Breast epithelium (tissue), 4 donors: ENCODE data around the gene LRP2. TPM values are rescaled to one million over a fixed set of nuclear protein-coding genes. Genes with fewer than 3 reads are reported as not detected.
"Not testable (repeated sequence)": the region's sequence is repeated elsewhere in the genome, so short reads cannot be mapped to it uniquely, and the experiment has no call there.

Source experiments
- DNase-seq, 2 donors: peaks; one replicate each; pipeline ENCODE4 v3.0.0-alpha.2; 2019; ENCODE audit warnings: low spot score in 2 of 2
- H3K27ac ChIP-seq, 2 donors: fragments of 200-600 bp; sonication (generic) in 1 of 2; one replicate each; pipeline ENCODE4 v1.5.1; 2016 to 2019; ENCODE audit warnings: mild to moderate bottlenecking in 1 of 2
- H3K27me3 ChIP-seq, 2 donors: fragments of 200-600 bp; sonication (generic) in 1 of 2; one replicate each; pipeline versions ENCODE4 v1.5.1 to v1.6.0; 2017 to 2019; ENCODE audit warnings: control low read depth in 1 of 2, mild to moderate bottlenecking in 1 of 2
- H3K36me3 ChIP-seq: fragments of 200-600 bp; one replicate; pipeline ENCODE4 v1.5.1; 2019
- H3K4me1 ChIP-seq, 2 donors: fragments of 200-600 bp; sonication (generic); one replicate each; pipeline ENCODE4 v1.5.1; 2016 to 2019; ENCODE audit warnings: control low read depth in 1 of 2
- H3K4me3 ChIP-seq, 3 donors: fragments of 200-600 bp; sonication (generic); 1 replicate in 2 of 3; 2 replicates in 1 of 3; pipeline ENCODE4 v1.5.1; 2016 to 2019; ENCODE audit warnings: mild to moderate bottlenecking in 3 of 3, moderate library complexity in 2 of 3
- H3K9me3 ChIP-seq, 2 donors: fragments of 200-600 bp; sonication (generic) in 1 of 2; one replicate each; pipeline ENCODE4 v1.5.1; 2016 to 2019; ENCODE audit warnings: control low read depth in 1 of 2
- POLR2A ChIP-seq: fragments of 450-650 bp; IDR thresholded peaks from one replicate; pipeline ENCODE4 v1.6.1; 2016; ENCODE audit warnings: antibody characterized with exemption, mild to moderate bottlenecking, moderate library complexity
- POLR2AphosphoS5 ChIP-seq, 3 donors: sonication (generic); formaldehyde crosslinking; IDR thresholded peaks; one replicate each; pipeline ENCODE4 v1.6.1; 2017; ENCODE audit warnings: antibody characterized with exemption in 3 of 3
- intact Hi-C: fragments of 100-400 bp; cut with DNase I; formaldehyde crosslinking; loops from one replicate; pipeline ENCODE4 v1.15.1; 2023; ENCODE audit warnings: low total_unique reads
- total RNA-seq, 3 donors: library from RNA; depleted of rRNA; stranded (reverse); fragments of >200 nt; gene quantifications; one replicate each; pipeline ENCODE4 v1.1.0, GENCODE V29; 2016
- TF ChIP-seq, protein P1 (sequence below), 3 donors: fragments of 450-650 bp; IDR thresholded peaks; one replicate each; pipeline ENCODE4 v1.5.1; 2016 to 2017; ENCODE audit warnings: antibody characterized with exemption in 3 of 3, mild to moderate bottlenecking in 3 of 3, moderate library complexity in 3 of 3

The LRP2 gene
- total RNA-seq, 3 donors from 2014 or later, result under 0.01 to 60.4 (median 19.7) TPM

DNA sequence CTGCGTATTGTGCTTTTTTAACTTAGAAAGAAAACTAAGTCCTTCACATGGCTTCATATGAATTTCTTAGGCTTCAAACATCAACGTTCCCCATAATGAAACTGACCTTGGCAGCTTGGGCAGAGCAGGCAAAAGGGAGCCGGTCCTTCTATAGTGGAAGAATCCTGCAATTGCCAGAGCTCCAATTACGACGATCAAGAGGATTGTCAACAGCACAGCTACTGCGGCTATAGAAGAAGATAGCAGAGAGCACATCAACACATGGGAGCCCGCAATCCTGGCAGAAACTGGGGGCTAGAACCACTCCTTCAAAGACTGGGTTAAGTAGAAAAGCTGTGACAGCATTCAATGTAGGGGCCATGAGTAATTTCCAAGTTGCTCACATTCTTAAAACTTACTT lies 223.2 kb downstream of the LRP2 start:
- H3K36me3 ChIP-seq, result no peaks in the 10 kb centered on the region
- H3K27ac ChIP-seq, result no peak overlapping the region
- intact Hi-C loops, result no loop called here
- no peak for DNase-seq
- no peaks in the 10 kb centered on the region for H3K9me3 ChIP-seq
- H3K4me1 ChIP-seq, result no peaks in the 10 kb centered on the region
- no peaks in the 10 kb centered on the region for H3K27me3 ChIP-seq
- TF ChIP-seq POLR2A, result no peak
- TF ChIP-seq POLR2AphosphoS5 (IDR thresholded peaks at IDR 0.05), result no peak
- TF ChIP-seq, protein P1, sequence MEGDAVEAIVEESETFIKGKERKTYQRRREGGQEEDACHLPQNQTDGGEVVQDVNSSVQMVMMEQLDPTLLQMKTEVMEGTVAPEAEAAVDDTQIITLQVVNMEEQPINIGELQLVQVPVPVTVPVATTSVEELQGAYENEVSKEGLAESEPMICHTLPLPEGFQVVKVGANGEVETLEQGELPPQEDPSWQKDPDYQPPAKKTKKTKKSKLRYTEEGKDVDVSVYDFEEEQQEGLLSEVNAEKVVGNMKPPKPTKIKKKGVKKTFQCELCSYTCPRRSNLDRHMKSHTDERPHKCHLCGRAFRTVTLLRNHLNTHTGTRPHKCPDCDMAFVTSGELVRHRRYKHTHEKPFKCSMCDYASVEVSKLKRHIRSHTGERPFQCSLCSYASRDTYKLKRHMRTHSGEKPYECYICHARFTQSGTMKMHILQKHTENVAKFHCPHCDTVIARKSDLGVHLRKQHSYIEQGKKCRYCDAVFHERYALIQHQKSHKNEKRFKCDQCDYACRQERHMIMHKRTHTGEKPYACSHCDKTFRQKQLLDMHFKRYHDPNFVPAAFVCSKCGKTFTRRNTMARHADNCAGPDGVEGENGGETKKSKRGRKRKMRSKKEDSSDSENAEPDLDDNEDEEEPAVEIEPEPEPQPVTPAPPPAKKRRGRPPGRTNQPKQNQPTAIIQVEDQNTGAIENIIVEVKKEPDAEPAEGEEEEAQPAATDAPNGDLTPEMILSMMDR (IDR thresholded peaks at IDR 0.05), result no peak
- H3K4me3 ChIP-seq, result no peak overlapping the region

DNA sequence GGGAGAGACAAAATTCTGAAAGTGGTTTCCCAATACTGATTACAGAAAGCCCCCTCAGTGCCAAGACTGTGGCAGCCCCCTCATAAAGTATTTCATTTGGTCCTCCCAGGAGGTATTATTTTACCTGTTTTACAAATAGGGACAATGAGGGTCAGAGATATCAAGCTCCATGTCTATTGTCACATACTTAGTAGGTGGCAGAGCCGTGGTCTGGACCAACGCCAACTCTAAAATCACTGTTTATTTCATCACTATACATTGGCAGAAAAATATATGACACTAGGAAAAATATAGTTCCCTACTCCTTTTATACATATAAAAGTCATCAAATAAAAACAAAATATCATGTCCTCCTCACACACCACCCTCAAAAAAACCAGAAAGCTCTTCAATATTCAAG lies 224.4 kb downstream of the LRP2 start:
- no peak for TF ChIP-seq POLR2AphosphoS5 (IDR thresholded peaks at IDR 0.05)
- Histone ChIP-seq H3K27ac (no peak overlapping the region), H3K27me3 (no peaks in the 10 kb centered on the region), H3K4me1 (no peaks in the 10 kb centered on the region), H3K9me3 (no peaks in the 10 kb centered on the region), H3K36me3 (no peaks in the 10 kb centered on the region), H3K4me3 (no peak overlapping the region)
- intact Hi-C loops, result no loop called here
- DNase-seq, result no peak

- Histone ChIP-seq H3K9me3 (no peaks in the 10 kb centered on the region), H3K4me1 (no peaks in the 10 kb centered on the region), H3K27ac (no peak overlapping the region), H3K27me3 (no peaks in the 10 kb centered on the region), H3K4me3 (no peak overlapping the region), H3K36me3 (no peaks in the 10 kb centered on the region)
- DNase-seq, result no peak
- TF ChIP-seq POLR2A, result no peak
- no peak for TF ChIP-seq POLR2AphosphoS5 (IDR thresholded peaks at IDR 0.05)
- TF ChIP-seq, protein P1 (IDR thresholded peaks at IDR 0.05), result no peak
- intact Hi-C loops, result no loop called here
Observed at GRCh38 chr2:169136885-169137534, 225.3 kb downstream of the LRP2 start.

GRCh38 chr2:169136428-169136827 lies 225.9 kb downstream of the LRP2 start:
- H3K4me3 ChIP-seq, H3K36me3 ChIP-seq, H3K27me3 ChIP-seq, H3K27ac ChIP-seq, DNase-seq, H3K4me1 ChIP-seq, intact Hi-C loops, H3K9me3 ChIP-seq: not testable (repeated sequence)

DNA sequence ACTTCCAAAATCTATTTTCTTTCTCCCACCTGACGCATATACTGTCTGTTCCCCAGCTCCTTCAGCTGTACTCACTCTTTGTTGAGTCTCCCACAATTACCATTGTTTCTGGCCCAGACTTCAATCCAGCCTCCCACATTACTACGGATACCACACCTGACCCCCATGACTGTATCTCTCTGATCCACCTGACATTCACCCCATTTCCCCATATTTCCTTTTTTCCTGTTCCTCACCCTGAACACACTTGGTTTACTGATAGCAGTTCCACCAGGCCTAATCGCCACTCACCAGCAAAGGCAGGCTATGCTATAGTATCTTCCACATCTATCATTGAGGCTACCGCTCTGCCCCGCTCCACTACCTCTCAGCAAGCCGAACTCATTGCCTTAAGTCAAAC lies 228.1 kb downstream of the LRP2 start:
- not testable (repeated sequence) for H3K27me3 ChIP-seq

GRCh38 chr2:169131587-169132512 lies 230.5 kb downstream of the LRP2 start:
- Histone ChIP-seq H3K9me3 (no peaks in the 10 kb centered on the region), H3K4me3 (no peak overlapping the region), H3K4me1 (no peaks in the 10 kb centered on the region), H3K27ac (no peak overlapping the region), H3K27me3 (no peaks in the 10 kb centered on the region), H3K36me3 (no peaks in the 10 kb centered on the region)
- no peak for DNase-seq
- intact Hi-C loops, result no loop called here
- TF ChIP-seq, protein P1 (IDR thresholded peaks at IDR 0.05), result peak; percentile 72 to 80 (median 78)
- TF ChIP-seq POLR2A (no peak), POLR2AphosphoS5 (IDR thresholded peaks at IDR 0.05) (no peak)

More for the DNA sequence above, 228.1 kb downstream of the LRP2 start:
- H3K9me3 ChIP-seq, H3K27ac ChIP-seq, H3K4me3 ChIP-seq, intact Hi-C loops, DNase-seq, H3K36me3 ChIP-seq, H3K4me1 ChIP-seq: not testable (repeated sequence)
